ENCODE results near the gene ALOX5.

ALOX5 gene

GRCh38 chr10:45418849-45419675 lies 45.0 kb downstream of the ALOX5 start:
- no peaks in the 10 kb centered on the region for H3K27me3 Mint-ChIP-seq
- peaks cover 19% of the 10 kb centered on the region for H3K36me3 Mint-ChIP-seq
- peak; percentile 30 to 37 for DNase-seq (ENCODE audit: low spot score in 2 of 2)
- peak overlapping the region; percentile 93 for H3K4me3 Mint-ChIP-seq
- H3K27ac Mint-ChIP-seq = peak overlapping the region; percentile 96
- H3K4me1 Mint-ChIP-seq = peaks cover 53% of the 10 kb centered on the region
- ATAC-seq (ENCODE audit: low read depth) = peak; percentile 56
- H3K9me3 Mint-ChIP-seq = peaks cover 2% of the 10 kb centered on the region

GRCh38 chr10:45419676-45420025 lies 45.6 kb downstream of the ALOX5 start:
- DNase-seq (ENCODE audit: low spot score in 2 of 2) = no peak
- Mint-ChIP-seq H3K4me3 (peak overlapping the region; percentile 93), H3K4me1 (peaks cover 53% of the 10 kb centered on the region), H3K36me3 (peaks cover 21% of the 10 kb centered on the region), H3K27me3 (no peaks in the 10 kb centered on the region), H3K27ac (peak overlapping the region; percentile 96), H3K9me3 (peaks cover 2% of the 10 kb centered on the region)
- ATAC-seq (ENCODE audit: low read depth) = no peak

GRCh38 chr10:45420453-45421192 lies 46.6 kb downstream of the ALOX5 start:
- H3K4me3 Mint-ChIP-seq = peak overlapping the region; percentile 93
- peaks cover 18% of the 10 kb centered on the region for H3K36me3 Mint-ChIP-seq
- DNase-seq (ENCODE audit: low spot score in 2 of 2) = peak; percentile 46 to 47
- no peaks in the 10 kb centered on the region for H3K27me3 Mint-ChIP-seq
- peak overlapping the region; percentile 96 for H3K27ac Mint-ChIP-seq
- peaks cover 51% of the 10 kb centered on the region for H3K4me1 Mint-ChIP-seq
- peaks cover 2% of the 10 kb centered on the region for H3K9me3 Mint-ChIP-seq
- peak; percentile 71 for ATAC-seq (ENCODE audit: low read depth)

- ATAC-seq (ENCODE audit: low read depth) = no peak
- H3K36me3 Mint-ChIP-seq = peaks cover 20% of the 10 kb centered on the region
- DNase-seq (ENCODE audit: low spot score in 2 of 2) = no peak
- H3K27me3 Mint-ChIP-seq = no peaks in the 10 kb centered on the region
- H3K27ac Mint-ChIP-seq = peak overlapping the region; percentile 96
- H3K9me3 Mint-ChIP-seq = peaks cover under 1% of the 10 kb centered on the region
- peak overlapping the region; percentile 93 for H3K4me3 Mint-ChIP-seq
- H3K4me1 Mint-ChIP-seq = peaks cover 48% of the 10 kb centered on the region
Observed at GRCh38 chr10:45421221-45422097, 47.4 kb downstream of the ALOX5 start.

- Mint-ChIP-seq H3K4me1 (peaks cover 43% of the 10 kb centered on the region), H3K4me3 (no peak overlapping the region), H3K9me3 (no peaks in the 10 kb centered on the region), H3K36me3 (peaks cover 19% of the 10 kb centered on the region), H3K27me3 (no peaks in the 10 kb centered on the region), H3K27ac (peak overlapping the region; percentile 96)
- ATAC-seq (ENCODE audit: low read depth) = no peak
- no peak for DNase-seq (ENCODE audit: low spot score in 2 of 2)
Observed at GRCh38 chr10:45422207-45422865, 48.3 kb downstream of the ALOX5 start.

GRCh38 chr10:45422866-45423659 lies 49.0 kb downstream of the ALOX5 start:
- Mint-ChIP-seq H3K4me1 (peaks cover 37% of the 10 kb centered on the region), H3K36me3 (peaks cover 20% of the 10 kb centered on the region), H3K27me3 (no peaks in the 10 kb centered on the region), H3K27ac (no peak overlapping the region), H3K9me3 (no peaks in the 10 kb centered on the region), H3K4me3 (no peak overlapping the region)
- DNase-seq (ENCODE audit: low spot score in 2 of 2) (no peak), ATAC-seq (ENCODE audit: low read depth) (no peak)

- no peak overlapping the region for H3K4me3 Mint-ChIP-seq
- ATAC-seq (ENCODE audit: low read depth) (no peak), DNase-seq (ENCODE audit: low spot score in 2 of 2) (no peak)
- peaks cover 25% of the 10 kb centered on the region for H3K36me3 Mint-ChIP-seq
- H3K4me1 Mint-ChIP-seq = peaks cover 32% of the 10 kb centered on the region
- H3K27ac Mint-ChIP-seq = peak overlapping the region; percentile 83
- H3K9me3 Mint-ChIP-seq = no peaks in the 10 kb centered on the region
- H3K27me3 Mint-ChIP-seq = no peaks in the 10 kb centered on the region
Observed at GRCh38 chr10:45423976-45424499, 50.0 kb downstream of the ALOX5 start.

- Mint-ChIP-seq H3K4me3 (no peak overlapping the region), H3K27ac (peak overlapping the region; percentile 83), H3K27me3 (no peaks in the 10 kb centered on the region), H3K9me3 (no peaks in the 10 kb centered on the region), H3K36me3 (peaks cover 26% of the 10 kb centered on the region), H3K4me1 (peaks cover 27% of the 10 kb centered on the region)
- DNase-seq (ENCODE audit: low spot score in 2 of 2) (no peak), ATAC-seq (ENCODE audit: low read depth) (no peak)
Observed at GRCh38 chr10:45424668-45425404, 50.8 kb downstream of the ALOX5 start.

GRCh38 chr10:45425621-45426563 lies 51.9 kb downstream of the ALOX5 start:
- H3K4me3 Mint-ChIP-seq = no peak overlapping the region
- no peak for DNase-seq (ENCODE audit: low spot score in 2 of 2)
- H3K9me3 Mint-ChIP-seq = no peaks in the 10 kb centered on the region
- H3K27ac Mint-ChIP-seq = peak overlapping the region; percentile 78
- ATAC-seq (ENCODE audit: low read depth) = no peak
- H3K27me3 Mint-ChIP-seq = no peaks in the 10 kb centered on the region
- H3K4me1 Mint-ChIP-seq = peaks cover 22% of the 10 kb centered on the region
- H3K36me3 Mint-ChIP-seq = peaks cover 26% of the 10 kb centered on the region

- Mint-ChIP-seq H3K27ac (no peak overlapping the region), H3K27me3 (no peaks in the 10 kb centered on the region), H3K9me3 (no peaks in the 10 kb centered on the region), H3K36me3 (peaks cover 28% of the 10 kb centered on the region), H3K4me3 (no peak overlapping the region), H3K4me1 (peaks cover 9% of the 10 kb centered on the region)
- DNase-seq (ENCODE audit: low spot score in 2 of 2) (no peak), ATAC-seq (ENCODE audit: low read depth) (no peak)
Observed at GRCh38 chr10:45427262-45427969, 53.4 kb downstream of the ALOX5 start.

- no peaks in the 10 kb centered on the region for H3K9me3 Mint-ChIP-seq
- no peak for ATAC-seq (ENCODE audit: low read depth)
- H3K27me3 Mint-ChIP-seq = no peaks in the 10 kb centered on the region
- peaks cover 33% of the 10 kb centered on the region for H3K36me3 Mint-ChIP-seq
- H3K27ac Mint-ChIP-seq = no peak overlapping the region
- H3K4me3 Mint-ChIP-seq = no peak overlapping the region
- H3K4me1 Mint-ChIP-seq = peaks cover 6% of the 10 kb centered on the region
- no peak for DNase-seq (ENCODE audit: low spot score in 2 of 2)
Observed at GRCh38 chr10:45427970-45428366, 54.0 kb downstream of the ALOX5 start.
